ENCODE data around the gene ESR2.

The ESR2 gene

GRCh38 chr14:64265222-64265621 is 28.9 kb downstream of the ESR2 start:
- DNase-seq: peak in 3 of 4 experiments; percentile 2 to 33 (median 19)

- no peak for DNase-seq
Observed at GRCh38 chr14:64260418-64260817, 33.8 kb downstream of the ESR2 start.

GRCh38 chr14:64255756-64256155 is 38.4 kb downstream of the ESR2 start:
- no peak for DNase-seq

- no peak for DNase-seq
Observed at GRCh38 chr14:64253672-64254071, 40.5 kb downstream of the ESR2 start.

- DNase-seq: no peak
Observed at GRCh38 chr14:64249363-64249762, 44.8 kb downstream of the ESR2 start.

- no peak for DNase-seq
Observed at GRCh38 chr14:64248689-64249088, 45.5 kb downstream of the ESR2 start.

GRCh38 chr14:64247195-64247594 is 47.0 kb downstream of the ESR2 start:
- DNase-seq: no peak

GRCh38 chr14:64246688-64247087 is 47.5 kb downstream of the ESR2 start:
- no peak for DNase-seq

GRCh38 chr14:64245491-64245890 is 48.7 kb downstream of the ESR2 start:
- DNase-seq: no peak

GRCh38 chr14:64244279-64244678 is 49.9 kb downstream of the ESR2 start:
- DNase-seq: no peak

- no peak for DNase-seq
Observed at GRCh38 chr14:64238631-64239030, 55.5 kb downstream of the ESR2 start.

- DNase-seq: no peak
Observed at GRCh38 chr14:64238049-64238448, 56.1 kb downstream of the ESR2 start.

GRCh38 chr14:64235652-64236640 is 58.2 kb downstream of the ESR2 start:
- no peak for DNase-seq

- no peak for DNase-seq
Observed at GRCh38 chr14:64234877-64235651, 59.1 kb downstream of the ESR2 start.

- no peak for DNase-seq
Observed at GRCh38 chr14:64233531-64234190, 60.5 kb downstream of the ESR2 start.

GRCh38 chr14:64232944-64233343 is 61.2 kb downstream of the ESR2 start:
- no peak for DNase-seq

GRCh38 chr14:64232095-64232838 is 61.9 kb downstream of the ESR2 start:
- no peak for DNase-seq

- no peak for DNase-seq
Observed at GRCh38 chr14:64229489-64229888, 64.7 kb downstream of the ESR2 start.

- DNase-seq: no peak
Observed at GRCh38 chr14:64227856-64228255, 66.3 kb downstream of the ESR2 start.

- no peak for DNase-seq
Observed at GRCh38 chr14:64225151-64225757, 68.9 kb downstream of the ESR2 start.

- DNase-seq: peak in 1 of 4 experiments; percentile 9
Observed at GRCh38 chr14:64221391-64222003, 72.7 kb downstream of the ESR2 start.

All from suppressor macrophage (primary cell).